DND-41 (cell line): ENCODE results near the gene HDHD3.
A peak's percentile ranks its signal among the peaks of the same experiment; 100 is the strongest.

Experiments
- ATAC-seq: fragments of 200-7000 bp; cut with Tn5 transposase; 3 replicates; pipeline ENCODE4 v1.9.1; 2021; ENCODE audit warnings: low read depth; ENCODE audit not compliant: insufficient read depth
- DNase-seq: peaks from one replicate; pipeline ENCODE4 v3.0.0-alpha.2; 2020
- H2AFZ ChIP-seq: 2 replicates; pipeline ENCODE4 v1.6.0; 2012; ENCODE audit warnings: low read depth, low read length
- H3K27ac ChIP-seq: 2 replicates; pipeline ENCODE4 v1.5.1; 2012; ENCODE audit warnings: low read length, inconsistent platforms
- H3K27me3 ChIP-seq: fragments of 200-600 bp; sonication (generic); 2 replicates; pipeline ENCODE4 v1.6.0; 2012; ENCODE audit warnings: low read length, mild to moderate bottlenecking, inconsistent platforms; ENCODE audit not compliant: insufficient read depth, poor library complexity
- H3K36me3 ChIP-seq: 2 replicates; pipeline ENCODE4 v1.5.1; 2012; ENCODE audit warnings: low read length, inconsistent platforms; ENCODE audit not compliant: insufficient read depth
- H3K4me1 ChIP-seq: 2 replicates; pipeline ENCODE4 v1.5.1; 2012; ENCODE audit warnings: mild to moderate bottlenecking, low read length; ENCODE audit not compliant: insufficient read depth
- H3K4me2 ChIP-seq: 2 replicates; pipeline ENCODE4 v1.6.0; 2012; ENCODE audit warnings: mild to moderate bottlenecking, moderate library complexity, low read length, inconsistent platforms; ENCODE audit not compliant: insufficient read depth
- H3K4me3 ChIP-seq, 2 experiments: fragments of 200-600 bp in 1 of 2; shearing (Covaris generic) in 1 of 2; 2 replicates each; pipeline ENCODE4 v1.5.1; 2012 to 2016; ENCODE audit warnings: inconsistent platforms in 2 of 2, low read length in 2 of 2, mild to moderate bottlenecking in 2 of 2, low read depth in 1 of 2, moderate library complexity in 1 of 2
- H3K79me2 ChIP-seq: 2 replicates; pipeline ENCODE4 v1.6.0; 2012; ENCODE audit warnings: low read length, inconsistent platforms; ENCODE audit not compliant: insufficient read depth
- H3K9ac ChIP-seq: 2 replicates; pipeline ENCODE4 v1.6.0; 2012; ENCODE audit warnings: low read depth, mild to moderate bottlenecking, inconsistent platforms, low read length, moderate library complexity
- H3K9me3 ChIP-seq: 2 replicates; pipeline ENCODE4 v1.5.1; 2012; ENCODE audit warnings: low read length, moderate library complexity, mild to moderate bottlenecking, inconsistent platforms; ENCODE audit not compliant: insufficient read depth, severe bottlenecking
- H4K20me1 ChIP-seq: 2 replicates; pipeline ENCODE4 v1.6.0; 2012; ENCODE audit warnings: low read length; ENCODE audit not compliant: insufficient read depth
- EZH2 ChIP-seq: IDR thresholded peaks from 3 replicates; pipeline ENCODE4 v1.6.1; 2012; ENCODE audit warnings: borderline replicate concordance, low read depth, mild to moderate bottlenecking, moderate library complexity, low read length, inconsistent platforms; ENCODE audit not compliant: severe bottlenecking
- TF ChIP-seq, protein P1 (sequence below): IDR thresholded peaks from 2 replicates; pipeline ENCODE4 v1.5.1; 2012; ENCODE audit warnings: borderline replicate concordance, low read length, moderate library complexity, mild to moderate bottlenecking; ENCODE audit not compliant: poor library complexity, severe bottlenecking; ENCODE audit errors: extremely low read depth

The HDHD3 gene

DNA sequence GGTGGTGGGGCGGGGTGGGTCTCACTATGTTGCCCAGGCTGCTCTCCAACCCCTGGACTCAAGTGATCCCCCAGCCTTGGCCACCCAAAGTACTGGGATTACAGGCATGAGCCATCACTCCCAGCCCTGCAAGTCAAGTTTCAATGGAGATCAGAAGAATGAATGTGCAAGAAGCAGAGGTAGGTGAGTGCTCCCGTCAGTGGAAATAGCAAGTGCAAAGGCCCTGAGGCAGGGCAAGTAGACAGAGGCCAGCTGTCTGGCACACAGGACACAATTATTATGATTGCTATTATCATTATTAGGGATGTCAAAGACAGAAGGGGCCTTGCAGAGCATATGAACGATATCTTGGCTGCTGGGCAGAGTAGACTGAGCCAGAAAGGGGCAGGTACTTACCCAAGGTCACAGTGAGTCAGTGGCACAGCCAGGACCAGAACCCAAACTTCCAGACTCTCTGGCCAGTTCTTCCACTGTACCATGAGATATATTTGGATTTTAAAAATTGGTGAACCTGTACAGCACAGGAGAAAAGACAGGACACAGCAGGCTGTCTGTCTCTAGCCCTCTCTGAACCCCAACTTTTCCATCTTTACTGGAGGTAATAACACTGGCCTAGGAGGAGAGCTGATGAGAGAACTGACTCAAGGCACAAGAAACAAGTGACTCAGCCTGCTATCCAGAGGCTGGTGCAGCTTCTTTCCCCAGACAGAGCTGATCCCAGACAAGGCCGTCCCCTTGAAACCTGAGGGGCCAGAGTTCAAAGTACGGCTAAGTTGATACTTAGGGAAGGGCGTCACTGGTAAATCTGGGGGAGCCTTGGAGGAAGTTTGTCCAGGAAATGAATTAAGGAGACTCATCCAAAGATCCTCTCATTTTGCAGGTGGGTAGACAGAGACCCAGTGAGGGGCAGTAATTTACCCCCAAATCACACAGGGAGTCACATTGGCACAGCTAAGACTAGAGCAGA, 1.4 kb downstream of the HDHD3 start:
- H3K79me2 ChIP-seq: peaks cover 4% of the 10 kb centered on the region; the same call in 1 of the 2 replicates
- peak overlapping the region; percentile 90; the same call in 1 of the 2 replicates for H3K4me2 ChIP-seq
- peak overlapping the region in 1 of 2 experiments; percentile 39; a peak in 2 of 4 replicates for H3K4me3 ChIP-seq
- ATAC-seq (no peak), DNase-seq (no peak)
- TF ChIP-seq, protein P1, sequence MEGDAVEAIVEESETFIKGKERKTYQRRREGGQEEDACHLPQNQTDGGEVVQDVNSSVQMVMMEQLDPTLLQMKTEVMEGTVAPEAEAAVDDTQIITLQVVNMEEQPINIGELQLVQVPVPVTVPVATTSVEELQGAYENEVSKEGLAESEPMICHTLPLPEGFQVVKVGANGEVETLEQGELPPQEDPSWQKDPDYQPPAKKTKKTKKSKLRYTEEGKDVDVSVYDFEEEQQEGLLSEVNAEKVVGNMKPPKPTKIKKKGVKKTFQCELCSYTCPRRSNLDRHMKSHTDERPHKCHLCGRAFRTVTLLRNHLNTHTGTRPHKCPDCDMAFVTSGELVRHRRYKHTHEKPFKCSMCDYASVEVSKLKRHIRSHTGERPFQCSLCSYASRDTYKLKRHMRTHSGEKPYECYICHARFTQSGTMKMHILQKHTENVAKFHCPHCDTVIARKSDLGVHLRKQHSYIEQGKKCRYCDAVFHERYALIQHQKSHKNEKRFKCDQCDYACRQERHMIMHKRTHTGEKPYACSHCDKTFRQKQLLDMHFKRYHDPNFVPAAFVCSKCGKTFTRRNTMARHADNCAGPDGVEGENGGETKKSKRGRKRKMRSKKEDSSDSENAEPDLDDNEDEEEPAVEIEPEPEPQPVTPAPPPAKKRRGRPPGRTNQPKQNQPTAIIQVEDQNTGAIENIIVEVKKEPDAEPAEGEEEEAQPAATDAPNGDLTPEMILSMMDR: no peak
- no peak for TF ChIP-seq EZH2
- peaks cover 19% of the 10 kb centered on the region for H3K4me1 ChIP-seq
- no peaks in the 10 kb centered on the region for H3K9me3 ChIP-seq
- no peaks in the 10 kb centered on the region for H4K20me1 ChIP-seq
- no peak overlapping the region for H3K27ac ChIP-seq
- no peaks in the 10 kb centered on the region for H3K27me3 ChIP-seq
- no peak overlapping the region for H2AFZ ChIP-seq
- H3K36me3 ChIP-seq: peaks cover 18% of the 10 kb centered on the region
- 0 out of 2 replicates have a peak overlapping the region, but pooled peaks have one; percentile 0 for H3K9ac ChIP-seq

DNA sequence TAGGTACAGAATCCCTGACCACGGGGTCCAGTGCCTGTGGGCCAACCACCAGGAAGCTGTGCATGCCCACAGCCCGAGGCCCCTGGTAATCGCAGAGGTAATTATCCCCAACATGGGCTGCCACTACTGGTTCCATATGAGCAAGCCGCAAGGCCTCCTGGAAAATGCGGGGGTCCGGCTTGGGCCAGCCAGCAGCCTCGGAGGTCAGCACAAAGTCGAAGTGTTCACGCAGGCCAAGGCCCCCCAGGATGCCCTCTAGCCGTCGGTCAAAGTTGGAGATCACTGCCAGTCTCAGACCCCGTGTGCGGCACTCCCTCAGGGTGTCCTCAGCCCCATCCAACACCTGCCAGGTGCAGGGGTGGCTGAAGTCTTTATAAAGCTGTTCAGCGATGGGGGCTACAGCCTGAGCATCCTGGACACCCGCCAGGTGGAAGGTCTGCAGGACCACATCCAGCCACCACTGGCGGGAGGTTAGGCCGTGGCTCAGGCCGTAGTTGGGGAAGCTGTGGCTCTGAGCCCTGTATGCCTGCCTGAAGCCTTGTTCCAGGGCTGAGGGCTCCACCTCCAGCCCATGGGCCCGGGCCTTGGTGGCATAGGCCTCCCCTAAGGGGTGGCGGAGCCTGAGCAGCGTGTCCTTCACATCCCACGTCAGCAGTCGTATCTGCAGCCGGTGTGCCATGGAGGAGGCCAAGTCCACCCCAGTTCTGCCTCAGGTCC, 3.0 kb downstream of the HDHD3 start:
- DNase-seq (no peak), ATAC-seq (no peak)
- no peak overlapping the region for H2AFZ ChIP-seq
- H3K9ac ChIP-seq: no peak overlapping the region
- H3K9me3 ChIP-seq: no peaks in the 10 kb centered on the region
- H3K27ac ChIP-seq: no peak overlapping the region
- H3K4me3 ChIP-seq: no peak overlapping the region
- H3K4me1 ChIP-seq: peaks cover 19% of the 10 kb centered on the region
- no peaks in the 10 kb centered on the region for H3K27me3 ChIP-seq
- peaks cover 18% of the 10 kb centered on the region for H3K36me3 ChIP-seq
- H3K4me2 ChIP-seq: no peak overlapping the region
- no peaks in the 10 kb centered on the region for H4K20me1 ChIP-seq
- H3K79me2 ChIP-seq: peaks cover 4% of the 10 kb centered on the region; the same call in 1 of the 2 replicates
- TF ChIP-seq, protein P1: no peak
- no peak for TF ChIP-seq EZH2

DNA sequence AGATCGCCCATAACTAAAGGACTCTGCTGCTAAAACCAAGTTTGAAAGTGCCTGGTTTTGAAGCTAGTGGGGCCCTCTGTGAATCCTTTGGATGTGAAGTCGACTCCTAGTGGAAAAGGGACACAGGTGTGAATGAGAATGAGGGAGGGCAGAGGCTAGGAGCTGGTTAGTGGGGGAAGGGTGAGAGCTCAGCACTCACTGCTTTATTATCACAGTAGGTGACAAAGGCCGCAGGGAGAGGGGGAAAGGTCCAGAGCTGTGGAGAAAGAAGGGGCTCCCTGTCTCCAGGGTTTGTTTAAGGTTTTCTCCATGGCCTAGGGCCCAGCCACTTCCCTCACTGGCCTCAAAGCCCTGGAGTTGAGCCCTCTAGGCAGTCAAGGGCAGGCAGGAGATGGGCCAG, 3.5 kb downstream of the HDHD3 start:
- no peaks in the 10 kb centered on the region for H3K27me3 ChIP-seq
- H3K9me3 ChIP-seq: no peaks in the 10 kb centered on the region
- H3K36me3 ChIP-seq: peaks cover 18% of the 10 kb centered on the region
- H3K4me2 ChIP-seq: no peak overlapping the region
- TF ChIP-seq EZH2: no peak
- TF ChIP-seq, protein P1: no peak
- DNase-seq (no peak), ATAC-seq (no peak)
- H3K4me3 ChIP-seq: no peak overlapping the region
- peaks cover 4% of the 10 kb centered on the region; the same call in 1 of the 2 replicates for H3K79me2 ChIP-seq
- H2AFZ ChIP-seq: no peak overlapping the region
- no peaks in the 10 kb centered on the region for H4K20me1 ChIP-seq
- peaks cover 19% of the 10 kb centered on the region for H3K4me1 ChIP-seq
- H3K27ac ChIP-seq: no peak overlapping the region
- no peak overlapping the region for H3K9ac ChIP-seq
